CD8-positive, alpha-beta memory T cell (primary cell): ENCODE data around the gene FKBP4. TPM values are rescaled to one million over a fixed set of nuclear protein-coding genes. Genes with fewer than 3 reads are reported as not detected.

ENCODE experiments used
- CTCF ChIA-PET: fragments of 350-600 bp; sonication (Branson Sonifier 250); formaldehyde crosslinking; loops from one replicate; lab custom pipeline; 2021; ENCODE audit warnings: antibody characterized with exemption; lab: Charles Lee
- POLR2A ChIA-PET: fragments of 350-600 bp; sonication (Branson Sonifier 250); formaldehyde crosslinking; loops from one replicate; lab custom pipeline; 2021; ENCODE audit warnings: antibody characterized with exemption; lab: Charles Lee
- DNase-seq, 5 donors: peaks; one replicate each; pipeline versions ENCODE4 v3.0.0 to v3.0.0-alpha.2; 2020 to 2022; ENCODE audit warnings: mixed read lengths in 1 of 5
- H3K27ac ChIP-seq: one replicate; pipeline ENCODE4 v1.7.0; 2013; ENCODE audit warnings: low read depth, mild to moderate bottlenecking, low read length, moderate library complexity
- H3K27me3 ChIP-seq: 2 replicates; pipeline ENCODE4 v1.7.0; 2013; ENCODE audit warnings: low read length, mild to moderate bottlenecking; ENCODE audit not compliant: insufficient read depth, poor library complexity, severe bottlenecking
- H3K36me3 ChIP-seq: 2 replicates; pipeline ENCODE4 v1.7.0; 2013; ENCODE audit warnings: mild to moderate bottlenecking, low read length, moderate library complexity; ENCODE audit not compliant: insufficient read depth
- H3K4me1 ChIP-seq: 2 replicates; pipeline ENCODE4 v1.7.0; 2013; ENCODE audit warnings: mild to moderate bottlenecking, low read length, moderate library complexity; ENCODE audit not compliant: insufficient read depth
- H3K4me3 ChIP-seq: 2 replicates; pipeline ENCODE4 v1.7.0; 2013; ENCODE audit warnings: mild to moderate bottlenecking, low read length
- H3K9me3 ChIP-seq: 2 replicates; pipeline ENCODE4 v1.7.0; 2013; ENCODE audit warnings: mild to moderate bottlenecking, low read length
- H3K27ac Mint-ChIP-seq, 8 donors: one replicate each; pipeline ENCODE4 v1.8.0; 2020 to 2021; ENCODE audit warnings: mixed read lengths in 8 of 8, mild to moderate bottlenecking in 6 of 8, inconsistent platforms in 3 of 8, moderate library complexity in 3 of 8
- H3K27me3 Mint-ChIP-seq, 2 donors: one replicate each; pipeline ENCODE4 v1.8.0; 2020 to 2021; ENCODE audit warnings: mixed read lengths in 2 of 2, mild to moderate bottlenecking in 1 of 2, moderate library complexity in 1 of 2
- H3K36me3 Mint-ChIP-seq, 3 donors: one replicate each; pipeline ENCODE4 v1.8.0; 2020 to 2021; ENCODE audit warnings: mixed read lengths in 3 of 3, inconsistent platforms in 1 of 3, mild to moderate bottlenecking in 1 of 3
- H3K4me1 Mint-ChIP-seq, 3 donors: one replicate each; pipeline ENCODE4 v1.8.0; 2020 to 2021; ENCODE audit warnings: mixed read lengths in 3 of 3, inconsistent platforms in 1 of 3, mild to moderate bottlenecking in 1 of 3
- H3K4me3 Mint-ChIP-seq, 7 donors: one replicate each; pipeline ENCODE4 v1.8.0; 2020 to 2021; ENCODE audit warnings: mixed read lengths in 7 of 7, mild to moderate bottlenecking in 6 of 7, moderate library complexity in 4 of 7, inconsistent platforms in 2 of 7
- H3K9me3 Mint-ChIP-seq, 5 donors: one replicate each; pipeline ENCODE4 v1.8.0; 2020 to 2022; ENCODE audit warnings: mixed read lengths in 5 of 5, mild to moderate bottlenecking in 3 of 5, moderate library complexity in 2 of 5, inconsistent platforms in 1 of 5
- polyA plus RNA-seq: library from polyadenylated mRNA; unstranded; fragments of 300-500 nt; fragmentation: Illumina TruSeq; gene quantifications from one replicate; pipeline ENCODE4 v1.2.3, GENCODE V29; 2021
- total RNA-seq, 2 experiments: library from RNA; stranded (reverse); gene quantifications; one replicate each; pipeline ENCODE4 v1.2.3, GENCODE V29; 2021

FKBP4 gene
- total and polyA plus RNA-seq, 3 experiments from 2014 or later: 35.1 to 183 (median 172) TPM

GRCh38 chr12:2832550-2833127 lies 37.9 kb downstream of the FKBP4 start:
- H3K27ac Mint-ChIP-seq: peak overlapping the region in 5 of 8 donors; percentile 14 to 81 (median 66)
- H3K4me1 ChIP-seq: no peaks in the 10 kb centered on the region
- DNase-seq: no peak
- H3K36me3 Mint-ChIP-seq: peaks cover 0 to 47% (median 14%) of the 10 kb centered on the region in 3 donors
- peaks cover 7% of the 10 kb centered on the region for H3K36me3 ChIP-seq
- H3K4me3 Mint-ChIP-seq: no peak overlapping the region
- no peak overlapping the region for H3K27ac ChIP-seq
- ChIA-PET POLR2A (no interaction called here), CTCF (no interaction called here)
- H3K9me3 ChIP-seq: no peaks in the 10 kb centered on the region
- peaks cover 0 to 8% (median 5%) of the 10 kb centered on the region in 3 donors for H3K4me1 Mint-ChIP-seq
- no peaks in the 10 kb centered on the region for H3K27me3 ChIP-seq
- no peaks in the 10 kb centered on the region for H3K27me3 Mint-ChIP-seq
- H3K9me3 Mint-ChIP-seq: no peaks in the 10 kb centered on the region
- H3K4me3 ChIP-seq: no peak overlapping the region

- Histone ChIP-seq H3K9me3 (no peaks in the 10 kb centered on the region), H3K27ac (no peak overlapping the region), H3K36me3 (peaks cover 7% of the 10 kb centered on the region), H3K27me3 (no peaks in the 10 kb centered on the region), H3K4me1 (no peaks in the 10 kb centered on the region), H3K4me3 (no peak overlapping the region)
- ChIA-PET POLR2A (no interaction called here), CTCF (no interaction called here)
- no peak for DNase-seq
- Mint-ChIP-seq H3K36me3 (peaks cover 0 to 47% (median 10%) of the 10 kb centered on the region in 3 donors), H3K27ac (no peak overlapping the region), H3K9me3 (no peaks in the 10 kb centered on the region), H3K4me3 (no peak overlapping the region), H3K27me3 (no peaks in the 10 kb centered on the region), H3K4me1 (peaks cover 0 to 8% (median 5%) of the 10 kb centered on the region in 3 donors)
Observed at GRCh38 chr12:2833327-2833726, 38.6 kb downstream of the FKBP4 start.

- H3K9me3 Mint-ChIP-seq: no peaks in the 10 kb centered on the region
- no peak for DNase-seq
- POLR2A ChIA-PET: no interaction called here
Observed at GRCh38 chr12:2833810-2834209, 39.0 kb downstream of the FKBP4 start.

DNA sequence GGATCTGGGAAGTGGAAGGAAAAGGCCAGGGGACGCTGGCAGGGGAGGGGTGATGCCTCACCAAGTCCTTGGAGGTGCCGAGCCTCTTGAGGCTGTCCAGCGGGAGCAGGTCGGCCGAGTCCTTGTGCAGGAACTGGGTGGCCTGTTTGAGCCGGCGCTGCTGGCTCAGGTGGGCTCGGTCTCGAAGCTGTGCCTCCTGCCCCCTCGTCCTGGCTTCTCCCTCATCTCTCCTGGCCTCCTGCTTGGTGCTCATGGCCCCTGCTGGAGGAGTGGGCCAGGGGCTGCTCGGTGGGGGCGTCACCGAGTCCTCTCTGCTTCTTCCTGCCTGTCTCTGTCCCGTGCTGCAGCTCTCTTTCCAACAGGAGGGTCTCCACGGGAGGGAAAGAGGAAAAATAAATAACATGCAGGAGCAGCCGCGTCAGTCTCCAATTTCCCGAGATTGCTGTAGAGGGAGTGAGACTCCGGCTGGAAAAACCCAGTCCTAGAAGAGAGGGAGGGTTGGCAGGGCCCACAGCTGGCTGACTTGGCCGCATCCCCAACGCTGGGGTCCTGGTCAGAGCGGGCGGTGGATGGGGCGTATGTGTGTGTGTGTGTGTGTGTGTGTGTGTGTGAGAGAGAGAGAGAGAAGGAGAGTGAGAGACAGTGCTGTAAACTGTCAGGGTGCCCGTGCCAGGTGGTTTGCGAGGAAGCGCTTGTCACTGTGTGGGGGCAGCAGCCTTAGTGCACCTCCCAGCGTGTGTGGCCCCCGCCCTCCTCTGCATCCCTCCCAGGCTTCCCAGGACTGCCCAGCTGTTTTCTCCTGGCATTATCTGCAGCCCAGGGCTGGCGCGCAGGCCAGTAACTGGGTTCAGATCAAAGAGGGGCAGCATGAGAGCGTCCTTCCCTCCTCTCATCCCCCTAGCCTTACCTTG lies 40.1 kb downstream of the FKBP4 start, which contains the start of gene NRIP2:
TSS of gene NRIP2 (minus strand) at position 455 of the 911 bp plus-strand sequence. CDS start at position 403, 52 bp downstream.
- Histone ChIP-seq H3K4me1 (no peaks in the 10 kb centered on the region), H3K27ac (no peak within 1 kb of the TSS), H3K9me3 (no peaks in the 10 kb centered on the region), H3K27me3 (no peaks in the 10 kb centered on the region), H3K36me3 (peaks cover 11% of the 10 kb centered on the region), H3K4me3 (no peak within 1 kb of the TSS)
- Mint-ChIP-seq H3K36me3 (peaks cover 9 to 50% (median 16%) of the 10 kb centered on the region in 3 donors), H3K27me3 (no peaks in the 10 kb centered on the region), H3K4me3 (no peak within 1 kb of the TSS), H3K27ac (peak within 1 kb of the TSS in 3 of 8 donors; percentile 24 to 65 (median 52)), H3K4me1 (peaks cover 0 to 8% (median 5%) of the 10 kb centered on the region in 3 donors), H3K9me3 (no peaks in the 10 kb centered on the region)
- CTCF ChIA-PET: no interaction called here
- POLR2A ChIA-PET: no interaction called here
- DNase-seq: no peak

More at GRCh38 chr12:2833810-2834209, 39.0 kb downstream of the FKBP4 start:
- H3K27ac Mint-ChIP-seq: no peak overlapping the region
- H3K4me3 Mint-ChIP-seq: no peak overlapping the region
- peaks cover 0 to 48% (median 9%) of the 10 kb centered on the region in 3 donors for H3K36me3 Mint-ChIP-seq
- Histone ChIP-seq H3K27ac (no peak overlapping the region), H3K27me3 (no peaks in the 10 kb centered on the region), H3K36me3 (peaks cover 11% of the 10 kb centered on the region), H3K4me3 (no peak overlapping the region), H3K4me1 (no peaks in the 10 kb centered on the region), H3K9me3 (no peaks in the 10 kb centered on the region)
- peaks cover 0 to 8% (median 5%) of the 10 kb centered on the region in 3 donors for H3K4me1 Mint-ChIP-seq
- H3K27me3 Mint-ChIP-seq: no peaks in the 10 kb centered on the region
- CTCF ChIA-PET: no interaction called here

DNA sequence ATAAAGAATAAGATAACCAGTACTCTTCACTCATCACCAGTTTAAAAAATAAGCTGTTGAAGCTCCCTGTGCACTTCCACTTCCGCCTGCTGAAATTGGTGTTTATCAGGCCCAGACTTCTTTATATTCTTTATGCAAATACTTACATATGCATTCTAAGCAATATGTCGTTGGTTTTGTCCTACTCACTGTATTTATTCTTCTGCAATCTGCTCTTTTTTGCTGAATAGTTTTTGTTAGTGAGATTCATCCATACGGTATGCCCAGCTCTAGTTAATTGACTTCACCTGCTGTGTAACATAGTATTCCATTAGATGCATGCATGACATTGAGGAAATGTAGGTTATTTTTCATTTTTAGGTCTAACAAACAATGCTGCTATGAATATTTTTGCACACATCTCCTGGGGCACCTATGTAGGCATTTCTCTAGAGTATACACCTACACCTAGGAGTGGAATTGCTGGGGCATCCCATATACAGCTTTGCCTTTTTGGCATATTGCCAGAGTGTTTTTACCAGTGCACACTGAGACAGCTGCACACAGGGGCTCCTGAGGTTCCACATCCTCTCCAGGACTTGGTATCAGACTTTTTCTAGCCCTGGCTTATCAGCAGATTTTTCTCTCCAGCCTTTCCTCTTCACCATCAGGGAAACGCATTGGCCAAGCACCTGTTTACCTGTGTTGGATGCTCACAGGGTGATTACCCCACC lies 41.1 kb downstream of the FKBP4 start:
- H3K4me3 ChIP-seq: no peak overlapping the region
- no peaks in the 10 kb centered on the region for H3K9me3 Mint-ChIP-seq
- H3K9me3 ChIP-seq: no peaks in the 10 kb centered on the region
- no peaks in the 10 kb centered on the region for H3K27me3 Mint-ChIP-seq
- CTCF ChIA-PET: no interaction called here
- no peaks in the 10 kb centered on the region for H3K4me1 ChIP-seq
- POLR2A ChIA-PET: interaction anchor here (0.5 kb wide), 1 partner anchor 10 kb away, joined by 3 read pairs; no protein-coding TSS in a partner anchor
- peaks cover 0 to 8% (median 5%) of the 10 kb centered on the region in 3 donors for H3K4me1 Mint-ChIP-seq
- no peak overlapping the region for H3K4me3 Mint-ChIP-seq
- no peaks in the 10 kb centered on the region for H3K27me3 ChIP-seq
- peak overlapping the region in 1 of 8 donors; percentile 52 for H3K27ac Mint-ChIP-seq
- peaks cover 10 to 49% (median 17%) of the 10 kb centered on the region in 3 donors for H3K36me3 Mint-ChIP-seq
- no peak for DNase-seq
- peaks cover 11% of the 10 kb centered on the region for H3K36me3 ChIP-seq
- no peak overlapping the region for H3K27ac ChIP-seq

GRCh38 chr12:2836574-2836973 lies 41.8 kb downstream of the FKBP4 start:
- no peaks in the 10 kb centered on the region for H3K9me3 ChIP-seq
- Mint-ChIP-seq H3K27ac (peak overlapping the region in 1 of 8 donors; percentile 50), H3K4me3 (no peak overlapping the region), H3K36me3 (peaks cover 10 to 50% (median 14%) of the 10 kb centered on the region in 3 donors), H3K27me3 (no peaks in the 10 kb centered on the region), H3K4me1 (peaks cover 0 to 8% (median 5%) of the 10 kb centered on the region in 3 donors), H3K9me3 (no peaks in the 10 kb centered on the region)
- H3K4me3 ChIP-seq: no peak overlapping the region
- POLR2A ChIA-PET: no interaction called here
- no peak for DNase-seq
- CTCF ChIA-PET: no interaction called here
- H3K27ac ChIP-seq: no peak overlapping the region
- H3K27me3 ChIP-seq: no peaks in the 10 kb centered on the region
- H3K36me3 ChIP-seq: peaks cover 11% of the 10 kb centered on the region
- no peaks in the 10 kb centered on the region for H3K4me1 ChIP-seq

DNA sequence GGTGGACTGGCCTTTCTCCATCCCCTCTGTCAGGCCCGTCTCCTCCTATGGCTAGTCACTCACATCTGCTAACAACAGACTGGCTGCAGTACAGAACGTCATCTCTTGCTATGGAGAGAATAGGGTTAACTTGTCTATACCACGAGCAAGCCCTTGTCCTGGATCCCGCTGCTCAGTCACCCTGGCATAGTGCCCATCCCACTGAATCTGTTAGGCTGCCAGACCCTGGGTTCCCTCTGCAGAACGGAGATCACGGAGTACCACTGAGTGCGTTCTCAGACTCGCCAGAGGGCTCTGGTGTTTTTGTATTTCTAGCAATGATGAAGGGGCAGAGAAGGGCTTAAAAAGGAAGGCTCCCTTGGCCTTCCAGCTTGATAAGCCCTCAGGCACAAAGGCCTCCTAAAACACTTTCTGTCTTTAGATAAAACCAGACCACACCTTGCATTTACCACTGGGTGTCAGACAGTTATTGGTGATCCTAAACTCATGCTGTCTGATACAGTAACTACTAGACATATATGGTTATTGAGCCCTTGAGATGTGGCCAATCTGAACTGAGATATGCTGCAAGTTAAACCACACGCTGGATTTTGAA lies 46.4 kb downstream of the FKBP4 start:
- POLR2A ChIA-PET: no interaction called here
- H3K36me3 ChIP-seq: peaks cover 16% of the 10 kb centered on the region
- H3K9me3 ChIP-seq: no peaks in the 10 kb centered on the region
- H3K27me3 ChIP-seq: no peaks in the 10 kb centered on the region
- Mint-ChIP-seq H3K27me3 (no peaks in the 10 kb centered on the region), H3K36me3 (peaks cover 16 to 68% (median 18%) of the 10 kb centered on the region in 3 donors), H3K4me1 (no peaks in the 10 kb centered on the region), H3K27ac (no peak overlapping the region), H3K4me3 (no peak overlapping the region), H3K9me3 (no peaks in the 10 kb centered on the region)
- no peak overlapping the region for H3K4me3 ChIP-seq
- DNase-seq: no peak
- H3K4me1 ChIP-seq: no peaks in the 10 kb centered on the region
- H3K27ac ChIP-seq: no peak overlapping the region
- CTCF ChIA-PET: no interaction called here
